SK-N-SH (cell line): ENCODE measurements around the gene SCGN. TPM values are rescaled to one million over a fixed set of nuclear protein-coding genes. Genes with fewer than 3 reads are reported as not detected.

Source experiments
- CTCF ChIA-PET: fragments of 300-600, 350-600 bp; formaldehyde crosslinking; extraction: SDS; loops from one replicate; lab custom pipeline; 2021; lab: Yijun Ruan, JAX
- POLR2A ChIA-PET: fragments of 350-600 bp; sonication (Branson Sonifier 250); formaldehyde crosslinking; extraction: SDS; loops from one replicate; lab custom pipeline; 2020; ENCODE audit warnings: antibody characterized with exemption, inconsistent platforms; lab: Yijun Ruan, JAX
- DNase-seq: peaks from one replicate; pipeline ENCODE4 v3.0.0; 2012
- H2AFZ ChIP-seq: fragments of 200-600 bp; sonication (generic); 2 replicates; pipeline ENCODE4 v1.8.1; 2016; ENCODE audit warnings: antibody characterized with exemption, mild to moderate bottlenecking, low read depth
- H3F3A ChIP-seq: fragments of 200-600 bp; sonication (generic); replicated peaks from 2 replicates; pipeline ENCODE3; 2016; ENCODE audit warnings: antibody characterized with exemption, mild to moderate bottlenecking; ENCODE audit not compliant: insufficient read depth
- H3K27ac ChIP-seq, 2 experiments: fragments of 200-500 bp in 1 of 2; fragments of 200-600 bp in 1 of 2; sonication (Bioruptor generic) in 1 of 2; sonication (generic), shearing (Covaris generic) in 1 of 2; 2 replicates each; pipeline versions ENCODE4 v1.5.1 to v1.6.1; 2014 to 2016; ENCODE audit warnings: low read depth in 2 of 2, inconsistent platforms in 1 of 2, low read length in 1 of 2, mild to moderate bottlenecking in 1 of 2, mixed read lengths in 1 of 2
- H3K27me3 ChIP-seq: fragments of 200-600 bp; sonication (generic), shearing (Covaris generic); 2 replicates; pipeline ENCODE4 v1.6.1; 2016; ENCODE audit warnings: mixed run types; ENCODE audit not compliant: insufficient read depth
- H3K36me3 ChIP-seq, 2 experiments: fragments of 200-500 bp in 1 of 2; fragments of 200-600 bp in 1 of 2; sonication (Bioruptor generic) in 1 of 2; sonication (generic) in 1 of 2; replicated peaks in 1 of 2; 2 replicates each; pipeline versions ENCODE3 to v1.5.1; 2014 to 2016; ENCODE audit warnings: low read length in 1 of 2, mild to moderate bottlenecking in 1 of 2; ENCODE audit not compliant: insufficient read depth in 2 of 2, control insufficient read depth in 1 of 2
- H3K4me1 ChIP-seq, 2 experiments: fragments of 200-500 bp in 1 of 2; fragments of 200-600 bp in 1 of 2; sonication (Bioruptor generic) in 1 of 2; sonication (generic), shearing (Covaris generic) in 1 of 2; 2 replicates each; pipeline versions ENCODE4 v1.5.1 to v1.6.1; 2014 to 2016; ENCODE audit warnings: low read depth in 1 of 2, low read length in 1 of 2, mixed run types in 1 of 2; ENCODE audit not compliant: insufficient read depth in 2 of 2, control insufficient read depth in 1 of 2
- H3K4me2 ChIP-seq: fragments of 200-600 bp; sonication (generic), shearing (Covaris generic); 2 replicates; pipeline ENCODE4 v1.6.1; 2017; ENCODE audit warnings: mixed run types
- H3K4me3 ChIP-seq, 2 experiments: fragments of 200-500 bp in 1 of 2; fragments of 200-600 bp in 1 of 2; sonication (Bioruptor generic) in 1 of 2; sonication (generic), shearing (Covaris generic) in 1 of 2; 2 replicates each; pipeline versions ENCODE4 v1.5.1 to v1.8.1; 2014 to 2016; ENCODE audit warnings: low read depth in 2 of 2, inconsistent platforms in 1 of 2, low read length in 1 of 2, mild to moderate bottlenecking in 1 of 2, mixed read lengths in 1 of 2, moderate library complexity in 1 of 2
- H3K79me2 ChIP-seq: fragments of 200-600 bp; sonication (generic); 2 replicates; pipeline ENCODE4 v1.8.1; 2017; ENCODE audit warnings: mild to moderate bottlenecking; ENCODE audit not compliant: insufficient read depth
- H3K9ac ChIP-seq: fragments of 200-600 bp; sonication (generic); 2 replicates; pipeline ENCODE4 v1.6.1; 2017; ENCODE audit warnings: mixed run types
- H3K9me2 ChIP-seq: fragments of 200-600 bp; sonication (generic); 2 replicates; pipeline ENCODE4 v1.6.1; 2017; ENCODE audit warnings: mixed run types
- H3K9me3 ChIP-seq: fragments of 200-600 bp; sonication (generic); 2 replicates; pipeline ENCODE4 v1.6.1; 2017; ENCODE audit warnings: mixed run types, mild to moderate bottlenecking, moderate library complexity
- H4K20me1 ChIP-seq: fragments of 200-600 bp; sonication (generic); 2 replicates; pipeline ENCODE4 v1.6.1; 2017; ENCODE audit warnings: mild to moderate bottlenecking, mixed run types; ENCODE audit not compliant: insufficient read depth
- EP300 ChIP-seq, 2 experiments: IDR thresholded peaks; 2 replicates each; pipeline versions ENCODE4 v1.4.0 to v1.6.1; 2012; ENCODE audit warnings: borderline replicate concordance in 1 of 2, low read depth in 1 of 2, low read length in 1 of 2
- EZH2phosphoT487 ChIP-seq: fragments of 200-600 bp; sonication (generic); IDR thresholded peaks from 2 replicates; pipeline ENCODE4 v1.6.1; 2017; ENCODE audit warnings: low read depth, mixed run types, mild to moderate bottlenecking, antibody characterized with exemption, moderate library complexity, borderline replicate concordance
- GATA2 ChIP-seq: sonication (generic); formaldehyde crosslinking; IDR thresholded peaks from 2 replicates; pipeline ENCODE4 v1.5.0; 2020; ENCODE audit warnings: mild to moderate bottlenecking, missing genetic modification reagents
- JUND ChIP-seq: IDR thresholded peaks from 2 replicates; pipeline ENCODE4 v1.4.0; 2012
- MEF2A ChIP-seq: IDR thresholded peaks from 2 replicates; pipeline ENCODE4 v1.4.0; 2012; ENCODE audit warnings: low read depth, borderline replicate concordance
- MXI1 ChIP-seq: IDR thresholded peaks from 2 replicates; pipeline ENCODE4 v1.6.1; 2012; ENCODE audit warnings: mild to moderate bottlenecking, low read depth, low read length, improper control_type of control experiment
- NFIC ChIP-seq: IDR thresholded peaks from 2 replicates; pipeline ENCODE4 v1.4.0; 2012; ENCODE audit warnings: borderline replicate concordance
- POLR2AphosphoS5 ChIP-seq: IDR thresholded peaks from 2 replicates; pipeline ENCODE4 v1.6.1; 2012; ENCODE audit warnings: low read depth, low read length
- SIN3A ChIP-seq: IDR thresholded peaks from 2 replicates; pipeline ENCODE4 v1.6.1; 2012; ENCODE audit warnings: low read depth, mild to moderate bottlenecking, low read length, moderate library complexity, borderline replicate concordance
- SMC3 ChIP-seq: IDR thresholded peaks from 2 replicates; pipeline ENCODE4 v1.6.1; 2012; ENCODE audit warnings: low read depth, low read length, improper control_type of control experiment
- TCF12 ChIP-seq: IDR thresholded peaks from 2 replicates; pipeline ENCODE4 v1.4.0; 2012
- TEAD4 ChIP-seq: IDR thresholded peaks from 2 replicates; pipeline ENCODE4 v1.4.0; 2012; ENCODE audit warnings: mild to moderate bottlenecking, borderline replicate concordance; ENCODE audit not compliant: insufficient read depth
- WGBS: methylation state at CpG from one replicate; pipeline ENCODE4 v1.1.6; 2017; ENCODE audit warnings: low lambda C conversion rate; 5-methylcytosine and 5-hydroxymethylcytosine counted together
- polyA plus RNA-seq, 3 experiments: library from polyadenylated mRNA; depleted of rRNA; stranded (reverse); fragments of >200 nt; gene quantifications; 2 replicates each; pipeline ENCODE4 v1.2.3, GENCODE V29; 2012
- TF ChIP-seq, protein P1 (sequence below): IDR thresholded peaks from 2 replicates; pipeline ENCODE4 v1.4.0; 2012; ENCODE audit warnings: low read depth
- TF ChIP-seq, protein P2 (sequence below): fragments of 200-600 bp; sonication (generic); IDR thresholded peaks from 2 replicates; pipeline ENCODE4 v1.6.1; 2017; ENCODE audit warnings: antibody characterized with exemption, mild to moderate bottlenecking, moderate library complexity
- TF ChIP-seq, protein P3 (sequence below): IDR thresholded peaks from 2 replicates; pipeline ENCODE4 v1.6.1; 2012; ENCODE audit warnings: mild to moderate bottlenecking, low read depth, low read length, moderate library complexity

The SCGN gene
- polyA plus RNA-seq, 1 of the 3 experiments (the other 2 are of a cell fraction): not detected

DNA sequence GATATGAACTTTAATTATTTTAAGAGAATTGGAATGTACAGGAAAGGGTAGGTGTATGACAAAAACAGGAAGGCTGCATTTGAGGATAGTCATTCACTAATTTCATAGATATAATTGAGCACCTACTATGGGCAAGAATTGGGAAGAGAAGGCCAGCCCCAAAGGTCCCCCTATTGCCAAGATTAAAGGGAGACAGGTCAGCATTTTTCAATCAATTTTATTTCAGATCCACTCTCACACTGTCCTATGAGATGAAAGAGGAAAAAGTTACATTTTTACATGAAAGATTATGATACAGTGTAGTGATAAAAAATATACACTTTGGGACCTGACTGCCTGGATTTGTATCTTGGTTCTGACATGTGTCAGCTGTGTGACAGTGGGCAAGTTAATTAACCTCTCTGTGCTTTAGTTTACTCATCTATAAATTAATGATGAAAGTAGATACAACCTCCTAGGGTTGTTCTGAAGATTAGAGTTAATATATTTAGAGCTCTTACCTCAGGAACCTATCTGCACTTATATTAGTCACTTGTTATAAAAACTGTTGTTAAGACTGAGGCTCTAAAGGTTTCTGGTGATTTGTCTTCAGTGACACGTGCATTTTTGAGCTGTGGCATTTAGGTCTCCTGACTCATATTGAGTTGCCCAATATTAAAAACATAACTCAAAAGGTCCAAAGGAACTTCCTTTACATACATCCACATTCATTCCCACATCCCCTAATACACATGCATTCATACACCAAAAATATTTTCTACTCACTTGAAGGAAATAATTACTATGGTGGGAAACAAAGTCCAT, 45.7 kb downstream of the SCGN start:
- DNase-seq: no peak
- WGBS: 20% methylated on average over 1 of the region's 1 CpG

More for the DNA sequence above, 45.7 kb downstream of the SCGN start:
- Histone ChIP-seq H2AFZ (no peak overlapping the region), H3K4me2 (no peak overlapping the region), H4K20me1 (no peaks in the 10 kb centered on the region), H3K27me3 (no peaks in the 10 kb centered on the region), H3K9me3 (no peaks in the 10 kb centered on the region), H3K9me2 (no peaks in the 10 kb centered on the region), H3K27ac (no peak overlapping the region), H3K4me1 (no peaks in the 10 kb centered on the region), H3K79me2 (no peaks in the 10 kb centered on the region), H3K4me3 (no peak overlapping the region), H3K9ac (no peak overlapping the region), H3K36me3 (no peaks in the 10 kb centered on the region), H3F3A (no peaks in the 10 kb centered on the region)
- no peak for TF ChIP-seq NFIC
- TF ChIP-seq, protein P1, sequence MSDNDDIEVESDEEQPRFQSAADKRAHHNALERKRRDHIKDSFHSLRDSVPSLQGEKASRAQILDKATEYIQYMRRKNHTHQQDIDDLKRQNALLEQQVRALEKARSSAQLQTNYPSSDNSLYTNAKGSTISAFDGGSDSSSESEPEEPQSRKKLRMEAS: no peak
- TF ChIP-seq, protein P2, sequence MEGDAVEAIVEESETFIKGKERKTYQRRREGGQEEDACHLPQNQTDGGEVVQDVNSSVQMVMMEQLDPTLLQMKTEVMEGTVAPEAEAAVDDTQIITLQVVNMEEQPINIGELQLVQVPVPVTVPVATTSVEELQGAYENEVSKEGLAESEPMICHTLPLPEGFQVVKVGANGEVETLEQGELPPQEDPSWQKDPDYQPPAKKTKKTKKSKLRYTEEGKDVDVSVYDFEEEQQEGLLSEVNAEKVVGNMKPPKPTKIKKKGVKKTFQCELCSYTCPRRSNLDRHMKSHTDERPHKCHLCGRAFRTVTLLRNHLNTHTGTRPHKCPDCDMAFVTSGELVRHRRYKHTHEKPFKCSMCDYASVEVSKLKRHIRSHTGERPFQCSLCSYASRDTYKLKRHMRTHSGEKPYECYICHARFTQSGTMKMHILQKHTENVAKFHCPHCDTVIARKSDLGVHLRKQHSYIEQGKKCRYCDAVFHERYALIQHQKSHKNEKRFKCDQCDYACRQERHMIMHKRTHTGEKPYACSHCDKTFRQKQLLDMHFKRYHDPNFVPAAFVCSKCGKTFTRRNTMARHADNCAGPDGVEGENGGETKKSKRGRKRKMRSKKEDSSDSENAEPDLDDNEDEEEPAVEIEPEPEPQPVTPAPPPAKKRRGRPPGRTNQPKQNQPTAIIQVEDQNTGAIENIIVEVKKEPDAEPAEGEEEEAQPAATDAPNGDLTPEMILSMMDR: no peak
- TF ChIP-seq EZH2phosphoT487: no peak
- no peak for TF ChIP-seq SIN3A
- TF ChIP-seq GATA2: no peak
- no peak for TF ChIP-seq JUND
- TF ChIP-seq EP300 (IDR thresholded peaks at IDR 0.05; ENCODE audit: borderline replicate concordance in 1 of 2, low read depth in 1 of 2, low read length in 1 of 2): no peak
- no peak for TF ChIP-seq TCF12
- TF ChIP-seq SMC3: no peak
- no peak for TF ChIP-seq TEAD4
- TF ChIP-seq, protein P3, sequence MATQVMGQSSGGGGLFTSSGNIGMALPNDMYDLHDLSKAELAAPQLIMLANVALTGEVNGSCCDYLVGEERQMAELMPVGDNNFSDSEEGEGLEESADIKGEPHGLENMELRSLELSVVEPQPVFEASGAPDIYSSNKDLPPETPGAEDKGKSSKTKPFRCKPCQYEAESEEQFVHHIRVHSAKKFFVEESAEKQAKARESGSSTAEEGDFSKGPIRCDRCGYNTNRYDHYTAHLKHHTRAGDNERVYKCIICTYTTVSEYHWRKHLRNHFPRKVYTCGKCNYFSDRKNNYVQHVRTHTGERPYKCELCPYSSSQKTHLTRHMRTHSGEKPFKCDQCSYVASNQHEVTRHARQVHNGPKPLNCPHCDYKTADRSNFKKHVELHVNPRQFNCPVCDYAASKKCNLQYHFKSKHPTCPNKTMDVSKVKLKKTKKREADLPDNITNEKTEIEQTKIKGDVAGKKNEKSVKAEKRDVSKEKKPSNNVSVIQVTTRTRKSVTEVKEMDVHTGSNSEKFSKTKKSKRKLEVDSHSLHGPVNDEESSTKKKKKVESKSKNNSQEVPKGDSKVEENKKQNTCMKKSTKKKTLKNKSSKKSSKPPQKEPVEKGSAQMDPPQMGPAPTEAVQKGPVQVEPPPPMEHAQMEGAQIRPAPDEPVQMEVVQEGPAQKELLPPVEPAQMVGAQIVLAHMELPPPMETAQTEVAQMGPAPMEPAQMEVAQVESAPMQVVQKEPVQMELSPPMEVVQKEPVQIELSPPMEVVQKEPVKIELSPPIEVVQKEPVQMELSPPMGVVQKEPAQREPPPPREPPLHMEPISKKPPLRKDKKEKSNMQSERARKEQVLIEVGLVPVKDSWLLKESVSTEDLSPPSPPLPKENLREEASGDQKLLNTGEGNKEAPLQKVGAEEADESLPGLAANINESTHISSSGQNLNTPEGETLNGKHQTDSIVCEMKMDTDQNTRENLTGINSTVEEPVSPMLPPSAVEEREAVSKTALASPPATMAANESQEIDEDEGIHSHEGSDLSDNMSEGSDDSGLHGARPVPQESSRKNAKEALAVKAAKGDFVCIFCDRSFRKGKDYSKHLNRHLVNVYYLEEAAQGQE: no peak
- no peak for TF ChIP-seq MXI1
- no peak for TF ChIP-seq POLR2AphosphoS5
- TF ChIP-seq MEF2A: no peak
- ChIA-PET POLR2A (no interaction called here), CTCF (interaction anchor here (1.4 kb wide), 1 partner anchor 22 kb away, joined by 5 read pairs; no protein-coding TSS in a partner anchor)
